Bone marrow (tissue), 2 donors: Measurements from ENCODE around the gene MT1E.
"Not testable (repeated sequence)": the region's sequence is repeated elsewhere in the genome, so short reads cannot be mapped to it uniquely, and the experiment has no call there.

ENCODE experiments used
- DNase-seq, 2 donors: peaks; one replicate each; lab custom pipeline; 2025; lab: John Stamatoyannopoulos, UW

MT1E gene

DNA sequence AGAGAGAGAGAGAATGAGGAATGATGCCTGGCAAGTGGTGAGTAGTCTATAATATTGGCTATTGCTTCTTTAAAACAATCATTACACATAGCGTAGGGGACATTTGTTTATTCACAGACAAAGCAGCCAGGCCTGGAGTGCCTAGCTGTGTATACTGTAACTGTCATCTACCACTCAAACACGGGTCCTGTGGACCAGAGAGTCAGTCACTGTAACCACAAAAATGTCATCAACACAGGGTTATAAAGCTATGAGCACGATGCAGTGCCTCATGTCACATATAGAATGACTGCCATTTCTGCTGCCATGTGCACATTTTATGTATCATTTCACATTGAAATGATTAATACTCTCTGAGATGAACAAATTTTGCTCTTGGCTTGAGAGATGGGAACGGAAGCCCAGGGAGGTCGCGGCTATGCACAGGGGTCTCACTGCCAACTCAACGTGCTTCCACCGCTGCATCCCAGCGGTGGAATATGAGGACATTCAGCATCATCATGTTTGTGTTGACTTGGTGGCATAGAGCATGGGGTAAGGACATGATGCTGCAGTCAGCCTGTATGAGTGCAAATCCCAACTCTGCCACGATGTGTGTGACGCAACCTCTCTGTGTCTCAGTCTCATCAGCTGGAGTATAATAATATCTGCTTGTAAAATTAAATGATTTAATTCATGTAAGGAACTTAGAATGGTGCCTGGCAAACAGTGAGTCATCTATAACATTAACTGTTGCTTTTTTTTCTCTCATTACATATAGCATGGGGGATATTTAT, 47.4 kb downstream of the MT1E start:
- no peak for DNase-seq

DNA sequence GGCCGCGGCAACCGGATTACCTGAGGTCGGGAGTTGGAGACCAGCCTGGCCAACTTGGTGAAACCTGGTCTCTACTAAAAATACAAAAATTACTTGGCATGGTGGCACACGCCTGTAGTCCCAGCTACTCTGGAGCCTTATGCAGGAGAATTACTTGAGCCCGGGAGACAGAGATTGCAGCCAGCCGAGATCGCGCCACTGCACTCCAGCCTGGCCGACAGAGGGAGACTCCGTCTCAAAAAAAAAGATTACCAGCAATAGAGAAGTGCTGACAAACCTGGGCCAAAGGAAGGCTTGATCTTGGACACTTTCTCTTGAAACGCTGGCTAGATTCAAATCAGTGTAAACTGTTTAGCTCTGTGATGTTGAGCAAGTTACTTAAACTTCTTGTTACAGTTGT, 48.3 kb downstream of the MT1E start:
- DNase-seq: peak in 1 of 2 donors; percentile 27

DNA sequence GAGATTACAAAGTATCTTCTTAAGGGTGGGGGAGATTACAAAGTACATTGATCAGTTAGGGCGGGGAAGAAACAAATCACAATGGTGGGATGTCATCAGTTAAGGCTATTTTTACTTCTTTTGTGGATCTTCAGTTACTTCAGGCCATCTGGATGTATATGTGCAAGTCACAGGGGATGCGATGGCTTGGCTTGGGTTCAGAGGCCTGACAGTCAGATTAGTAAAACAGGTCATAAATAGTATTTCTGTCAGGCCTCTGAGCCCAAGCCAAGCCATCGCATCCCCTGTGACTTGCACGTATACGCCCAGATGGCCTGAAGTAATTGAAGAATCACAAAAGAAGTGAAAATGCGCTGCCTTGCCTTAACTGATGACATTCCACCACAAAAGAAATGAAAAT, 49.0 kb downstream of the MT1E start:
- not testable (repeated sequence) for DNase-seq

DNA sequence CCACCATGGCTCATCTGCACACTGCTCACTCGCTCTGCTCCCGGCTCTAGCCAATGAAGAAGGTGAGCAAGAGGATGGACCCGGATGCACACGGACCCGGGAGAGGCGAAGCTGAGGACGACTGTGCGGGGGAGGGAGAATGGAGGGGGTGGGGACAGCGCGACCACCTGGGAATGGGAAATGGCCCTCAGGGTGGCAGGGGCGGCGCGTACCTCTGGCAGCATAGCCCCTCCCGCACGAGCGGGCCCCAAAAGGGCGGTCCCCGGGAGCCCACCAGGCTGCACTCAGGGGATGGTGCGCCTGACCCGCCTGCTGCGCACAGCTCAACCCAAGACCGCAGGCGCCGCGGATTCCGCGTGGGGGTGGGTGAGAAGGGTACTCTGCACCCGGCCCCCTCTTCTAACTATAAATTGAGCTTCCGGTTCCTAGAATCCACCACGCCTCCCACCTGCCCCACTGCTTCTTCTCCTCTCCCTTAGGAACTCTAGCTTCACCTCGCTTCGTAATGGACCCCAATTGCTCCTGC, 50.2 kb downstream of the MT1E start:
- no peak for DNase-seq
